ENCODE measurements around the gene IBTK.
"Not testable (repeated sequence)": the region's sequence is repeated elsewhere in the genome, so short reads cannot be mapped to it uniquely, and the experiment has no call there.

Gene IBTK

GRCh38 chr6:82178077-82178758, 69.3 kb downstream of the IBTK start:
- DNase-seq (ENCODE audit: low read depth): no peak

GRCh38 chr6:82176616-82177015, 70.9 kb downstream of the IBTK start:
- no peak for DNase-seq (ENCODE audit: low read depth)

- DNase-seq (ENCODE audit: low read depth): no peak
These were observed 75.0 kb downstream of the IBTK start for GRCh38 chr6:82172594-82172993.

- DNase-seq (ENCODE audit: low read depth): no peak
These were observed 78.2 kb downstream of the IBTK start for GRCh38 chr6:82169138-82169876.

- no peak for DNase-seq (ENCODE audit: low read depth)
These were observed 81.1 kb downstream of the IBTK start for GRCh38 chr6:82166493-82166892.

GRCh38 chr6:82160255-82160990, 87.1 kb downstream of the IBTK start:
- no peak for DNase-seq (ENCODE audit: low read depth)

- not testable (repeated sequence) for DNase-seq (ENCODE audit: low read depth)
These were observed 94.8 kb downstream of the IBTK start for GRCh38 chr6:82152786-82153185.

GRCh38 chr6:82151147-82151546, 96.4 kb downstream of the IBTK start:
- DNase-seq (ENCODE audit: low read depth): not testable (repeated sequence)

GRCh38 chr6:82145926-82146452, 101.6 kb downstream of the IBTK start:
- no peak for DNase-seq (ENCODE audit: low read depth)

GRCh38 chr6:82144852-82145340, 102.6 kb downstream of the IBTK start:
- DNase-seq (ENCODE audit: low read depth): no peak

GRCh38 chr6:82144007-82144851, 103.3 kb downstream of the IBTK start:
- DNase-seq (ENCODE audit: low read depth): no peak

- DNase-seq (ENCODE audit: low read depth): no peak
These were observed 104.5 kb downstream of the IBTK start for GRCh38 chr6:82143041-82143481.

- no peak for DNase-seq (ENCODE audit: low read depth)
These were observed 105.0 kb downstream of the IBTK start for GRCh38 chr6:82142524-82142923.

GRCh38 chr6:82138075-82138791, 109.3 kb downstream of the IBTK start:
- no peak for DNase-seq (ENCODE audit: low read depth)

GRCh38 chr6:82131441-82131840, 116.1 kb downstream of the IBTK start:
- no peak for DNase-seq (ENCODE audit: low read depth)

GRCh38 chr6:82129797-82130196, 117.7 kb downstream of the IBTK start:
- DNase-seq (ENCODE audit: low read depth): no peak

GRCh38 chr6:82128973-82129372, 118.6 kb downstream of the IBTK start:
- not testable (repeated sequence) for DNase-seq (ENCODE audit: low read depth)

GRCh38 chr6:82123632-82124031, 123.9 kb downstream of the IBTK start:
- no peak for DNase-seq (ENCODE audit: low read depth)
